GM18505 (cell line): ENCODE measurements around the gene FAM20C.
"Not testable (repeated sequence)": the region's sequence is repeated elsewhere in the genome, so short reads cannot be mapped to it uniquely, and the experiment has no call there.

ENCODE experiments used
- ATAC-seq: cut with Tn5 transposase; IDR thresholded peaks from one replicate; pipeline ENCODE4 v1.9.1; 2021; ENCODE audit not compliant: unreplicated experiment
- POLR2A ChIP-seq: IDR thresholded peaks from 4 replicates; pipeline ENCODE4 v1.6.1; 2011; ENCODE audit warnings: borderline replicate concordance; ENCODE audit not compliant: insufficient read depth, insufficient read length; ENCODE audit errors: extremely low read depth

FAM20C gene

DNA sequence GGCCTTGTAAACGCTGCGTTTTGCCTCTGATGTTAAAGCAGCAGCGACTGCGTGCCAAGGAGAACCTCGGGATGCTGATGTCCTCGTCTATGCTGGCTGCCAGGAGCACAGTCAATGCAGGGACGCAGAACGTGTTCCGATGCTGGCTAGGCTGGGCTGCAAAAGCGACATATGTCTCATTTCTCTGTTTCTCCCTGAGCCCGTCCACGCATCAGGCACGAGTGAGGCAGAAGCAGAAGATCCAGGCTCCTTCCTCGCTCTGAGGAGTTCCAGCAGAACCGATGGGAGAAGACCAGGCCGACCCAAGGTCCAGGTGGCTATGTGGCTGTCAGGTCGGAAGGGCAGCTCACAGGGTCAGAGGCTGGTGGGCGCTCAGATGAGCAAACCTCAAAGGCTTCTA, 93.9 kb downstream of the FAM20C start:
- no peak for TF ChIP-seq POLR2A
- ATAC-seq = no peak

DNA sequence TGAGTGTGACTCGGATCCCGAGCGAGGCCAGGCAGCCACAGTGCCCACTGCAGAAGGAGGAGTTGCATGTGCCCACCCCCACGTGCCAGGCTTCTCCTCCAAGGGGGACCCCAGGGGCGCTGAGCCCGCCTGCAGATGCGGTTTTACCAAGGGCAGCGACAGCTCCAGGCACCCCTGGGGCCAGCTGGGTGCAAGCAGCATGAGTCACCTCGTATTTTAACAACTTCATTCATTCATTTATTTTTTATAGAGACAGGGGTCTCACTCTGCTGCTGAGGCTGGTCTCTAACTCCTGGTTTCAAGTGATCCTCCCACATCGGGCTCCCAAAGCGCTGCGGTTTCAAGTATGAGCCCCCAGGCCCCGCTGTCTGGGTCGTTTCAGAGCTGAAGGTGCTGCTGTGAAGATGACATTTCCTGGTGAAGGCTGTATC, 96.3 kb downstream of the FAM20C start:
- no peak for TF ChIP-seq POLR2A
- ATAC-seq = no peak

DNA sequence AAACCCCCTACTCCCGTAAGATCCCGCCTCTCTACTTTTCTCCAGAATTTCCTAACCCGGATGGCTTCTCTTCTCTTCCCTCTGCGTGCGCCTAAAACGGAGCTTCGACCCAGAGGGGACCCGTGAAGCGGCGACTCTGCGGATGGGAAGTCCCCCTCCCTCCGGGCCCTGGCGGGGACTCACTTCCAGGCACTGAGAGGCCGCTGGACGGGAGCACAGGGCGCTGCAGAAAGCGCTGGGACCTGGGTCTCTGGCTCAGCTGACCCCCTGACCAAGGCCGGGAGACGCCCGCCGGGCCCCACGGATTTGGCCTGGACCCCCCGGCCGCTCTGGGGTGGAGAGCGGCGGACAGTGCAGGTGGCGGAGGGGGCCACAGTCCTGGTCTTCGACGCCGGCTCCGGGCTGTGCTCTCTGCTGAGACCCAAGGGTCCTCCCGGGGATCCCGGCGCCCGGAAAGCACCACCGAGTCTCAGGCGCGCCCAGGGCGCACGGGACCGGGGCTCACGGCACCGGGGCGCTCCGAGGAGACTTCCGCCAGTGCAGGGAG, 96.9 kb downstream of the FAM20C start:
- no peak for TF ChIP-seq POLR2A
- ATAC-seq = no peak

DNA sequence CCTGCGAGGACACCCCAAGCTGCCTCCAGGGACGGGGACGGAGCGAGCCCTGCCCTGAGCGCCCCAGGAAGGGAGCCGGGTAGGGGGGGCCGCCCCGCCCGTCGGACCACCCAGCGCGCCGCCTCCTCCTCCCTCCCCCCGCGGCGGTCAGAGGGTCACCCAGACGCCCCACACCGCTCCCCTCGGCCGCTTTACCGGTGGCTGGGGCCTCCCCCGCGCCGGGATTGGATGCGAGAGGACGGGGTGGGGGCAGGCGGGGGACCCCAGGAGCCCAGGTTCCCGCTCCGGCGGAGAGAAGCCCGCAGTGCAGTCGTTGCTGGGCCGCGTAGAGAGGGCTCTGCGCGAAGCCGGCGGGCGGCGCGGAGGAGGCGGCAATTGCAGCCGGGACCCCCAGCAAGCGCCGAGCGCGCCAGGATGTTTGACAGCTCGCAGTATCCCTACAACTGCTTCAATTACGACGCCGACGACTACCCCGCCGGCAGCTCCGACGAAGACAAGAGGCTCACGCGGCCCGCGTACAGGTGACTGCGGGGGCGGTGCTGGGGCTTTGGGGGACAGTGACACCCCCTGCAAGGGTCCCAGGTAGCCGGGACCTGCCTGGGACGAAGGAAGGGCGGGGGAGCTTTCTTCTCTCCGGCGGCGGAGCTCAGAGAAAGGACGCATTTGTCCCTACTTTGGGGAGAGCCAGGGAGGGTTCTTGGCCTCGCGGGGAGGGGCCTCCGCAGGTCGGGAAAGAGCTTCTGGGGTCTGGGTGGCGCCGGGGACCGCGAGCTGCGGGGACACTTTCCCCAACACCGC, 97.6 kb downstream of the FAM20C start, which contains the start of gene FOXL3:
FOXL3 (plus strand) TSS at position 415 of the 798 bp plus-strand sequence; CDS start at position 415, 0 bp downstream.
- no peak for ATAC-seq
- no peak for TF ChIP-seq POLR2A

DNA sequence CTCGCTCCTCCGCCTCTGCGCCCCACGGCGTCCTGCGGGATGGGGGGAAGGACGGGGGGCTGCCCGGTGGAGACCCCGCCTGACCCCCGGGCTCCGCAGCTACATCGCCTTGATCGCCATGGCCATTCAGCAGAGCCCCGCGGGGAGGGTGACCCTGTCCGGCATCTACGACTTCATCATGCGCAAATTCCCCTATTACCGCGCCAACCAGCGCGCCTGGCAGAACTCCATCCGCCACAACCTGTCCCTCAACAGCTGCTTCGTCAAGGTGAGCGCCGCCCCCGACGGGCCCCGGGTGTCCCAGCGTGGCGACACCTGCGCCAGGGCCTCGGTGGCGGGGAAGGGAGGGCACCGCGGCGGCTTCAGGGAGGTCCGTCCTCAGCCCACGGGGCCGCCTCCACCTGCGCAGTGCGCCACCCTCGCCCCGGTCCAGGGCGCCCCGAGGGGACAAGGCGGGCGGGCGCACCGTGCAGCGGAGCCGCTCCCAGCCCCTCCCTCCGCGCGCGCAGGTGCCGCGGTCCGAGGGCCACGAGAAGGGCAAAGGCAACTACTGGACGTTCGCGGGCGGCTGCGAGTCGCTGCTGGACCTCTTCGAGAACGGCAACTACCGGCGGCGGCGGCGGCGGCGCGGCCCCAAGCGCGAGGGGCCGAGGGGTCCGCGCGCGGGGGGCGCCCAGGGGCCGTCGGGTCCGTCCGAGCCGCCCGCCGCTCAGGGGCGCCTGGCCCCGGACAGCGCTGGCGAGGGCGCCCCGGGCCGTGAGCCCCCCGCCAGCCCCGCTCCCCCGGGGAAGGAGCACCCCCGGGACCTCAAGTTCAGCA, 98.4 kb downstream of the FAM20C start:
- no peak for TF ChIP-seq POLR2A
- no peak for ATAC-seq

DNA sequence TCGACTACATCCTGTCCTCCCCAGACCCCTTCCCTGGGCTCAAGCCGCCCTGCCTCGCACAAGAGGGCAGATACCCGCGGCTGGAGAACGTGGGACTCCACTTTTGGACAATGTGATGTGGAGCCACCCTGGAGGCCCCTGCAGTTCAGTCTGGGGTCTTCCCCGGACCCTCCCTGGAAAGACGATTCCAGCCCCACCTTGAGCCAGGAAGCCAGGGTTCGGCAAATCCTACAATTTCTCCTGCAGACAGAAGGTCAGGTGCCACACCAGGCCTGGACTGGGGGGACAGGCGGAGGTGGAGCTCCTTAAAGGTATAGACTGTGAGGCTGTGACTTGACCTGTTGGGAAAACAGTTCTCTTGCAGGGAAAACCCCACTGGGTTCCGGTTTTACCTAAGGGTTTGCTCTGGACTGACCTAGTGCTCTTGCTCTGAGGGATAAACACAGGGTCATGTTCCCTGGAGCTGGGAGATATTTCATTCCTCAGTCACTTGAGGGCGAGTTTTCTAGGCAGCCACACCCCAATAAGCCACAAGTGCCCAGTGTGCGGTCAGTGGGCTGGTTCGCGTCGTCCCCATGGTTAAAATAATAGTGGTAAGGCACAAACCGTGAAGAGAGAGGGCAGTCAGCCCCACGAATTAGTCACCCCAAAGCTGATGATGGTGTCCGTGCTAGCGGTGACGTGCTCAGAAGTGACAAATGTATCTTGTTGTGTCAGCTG, 99.2 kb downstream of the FAM20C start:
- no peak for TF ChIP-seq POLR2A

DNA sequence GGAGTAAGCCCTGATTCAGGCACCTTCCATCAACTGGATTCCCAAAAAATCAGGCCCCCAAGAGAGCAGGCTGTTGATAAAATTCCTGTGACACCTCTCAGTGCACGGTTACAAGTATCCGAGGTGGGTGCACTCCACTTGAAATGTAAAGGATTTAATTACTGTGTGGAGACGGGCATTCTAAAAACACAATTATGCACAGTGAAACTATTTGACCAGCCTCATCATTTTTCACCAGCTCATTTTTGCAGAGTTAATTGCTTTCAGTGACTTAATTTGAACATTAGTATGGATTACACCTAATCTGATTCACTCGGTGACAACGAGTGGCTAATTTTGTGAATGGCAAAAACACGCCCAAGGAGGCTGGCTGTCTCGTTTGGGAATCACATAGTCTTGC, 99.9 kb downstream of the FAM20C start:
- no peak for TF ChIP-seq POLR2A
- ATAC-seq = no peak

More for the DNA sequence above, 99.2 kb downstream of the FAM20C start:
- ATAC-seq = no peak

DNA sequence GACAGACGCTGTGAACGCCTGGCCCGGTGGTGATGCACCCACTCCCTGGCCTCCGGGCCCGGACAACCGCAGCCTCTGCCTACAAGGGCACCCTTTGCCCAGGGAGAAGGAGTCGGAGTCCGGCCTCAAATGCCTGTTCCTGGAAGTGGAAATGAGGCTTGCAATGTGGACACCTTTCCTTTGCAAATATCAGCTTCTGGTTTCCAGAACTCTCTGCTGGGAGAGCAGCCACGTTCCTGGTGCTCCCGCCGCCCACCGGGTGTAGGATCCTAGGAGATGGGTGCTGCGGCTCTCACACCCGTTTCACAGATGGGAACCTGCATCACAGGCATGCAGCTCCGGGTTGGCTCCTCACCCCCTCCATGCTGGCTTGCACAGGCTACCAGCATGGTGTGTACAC, 100.5 kb downstream of the FAM20C start:
- no peak for ATAC-seq
- no peak for TF ChIP-seq POLR2A

DNA sequence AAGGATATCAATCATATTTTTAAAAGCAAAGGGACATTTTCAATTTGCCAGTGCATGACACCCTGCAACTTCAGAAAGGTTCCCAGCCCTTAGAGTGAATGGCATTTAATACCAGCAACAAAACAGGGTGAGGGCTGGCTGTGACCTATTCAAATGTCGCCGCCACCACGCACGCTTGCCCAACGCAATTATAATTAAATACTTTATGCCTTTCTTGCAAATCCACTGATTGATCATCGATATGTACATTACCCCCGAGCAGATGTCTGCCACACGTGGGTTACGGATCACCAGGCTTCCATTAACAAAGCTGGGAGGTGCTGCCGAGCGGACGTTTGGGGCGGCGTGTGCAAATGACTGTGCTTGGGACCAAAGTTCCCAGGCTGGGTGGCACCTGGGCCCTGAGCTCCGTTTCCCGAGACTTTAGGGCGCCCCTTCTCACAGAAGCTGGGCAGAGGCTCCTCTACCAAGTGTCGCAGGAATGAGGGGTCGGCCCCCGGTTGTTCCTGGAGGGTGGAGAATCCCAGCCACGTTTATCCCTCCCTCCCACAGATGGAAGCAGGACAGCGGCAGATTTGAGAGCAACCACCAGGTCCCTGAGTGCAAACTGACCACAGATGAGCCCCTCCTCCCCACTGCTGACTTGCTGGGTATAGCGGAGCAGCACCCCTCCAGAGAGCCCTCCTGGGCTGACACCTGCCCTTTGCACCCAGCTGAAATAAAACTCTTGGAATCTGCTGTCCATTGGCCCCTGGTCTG, 101.5 kb downstream of the FAM20C start:
- no peak for ATAC-seq
- TF ChIP-seq POLR2A = no peak

DNA sequence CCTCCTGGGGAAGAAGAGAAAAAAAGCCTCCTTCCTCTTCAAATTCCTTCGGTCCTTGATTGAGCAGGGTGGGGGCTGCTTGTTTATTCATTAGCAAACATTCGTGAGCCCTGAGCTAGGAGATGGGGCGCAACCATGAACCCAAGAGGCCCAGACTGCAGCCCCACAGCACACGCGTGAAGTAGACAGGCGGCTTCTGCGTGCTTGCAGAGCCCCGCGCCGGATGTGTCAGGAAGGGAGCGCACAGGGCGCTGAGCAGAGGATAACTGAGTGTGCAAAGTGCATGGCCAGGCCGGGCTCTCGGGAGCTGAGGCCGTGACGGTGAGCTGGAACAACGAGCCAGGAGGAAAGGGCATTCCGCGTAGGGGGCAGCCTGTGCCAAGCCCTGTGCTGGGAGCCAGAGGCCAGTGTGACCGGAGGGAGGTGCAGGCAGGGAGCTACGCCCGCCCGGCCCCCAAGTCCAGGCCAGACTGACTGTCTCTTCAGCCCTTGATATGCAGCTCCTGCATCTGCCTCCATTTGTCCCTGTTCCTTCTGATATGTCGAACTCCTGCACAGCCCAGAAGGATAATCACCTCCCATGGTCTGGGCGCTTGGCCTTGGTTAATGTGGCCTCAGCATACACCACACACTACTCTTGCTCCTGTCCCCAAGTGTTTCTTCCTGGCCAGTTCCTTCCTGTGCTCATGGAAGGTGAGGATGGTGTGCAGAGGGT, 102.2 kb downstream of the FAM20C start:
- no peak for ATAC-seq
- TF ChIP-seq POLR2A = no peak

DNA sequence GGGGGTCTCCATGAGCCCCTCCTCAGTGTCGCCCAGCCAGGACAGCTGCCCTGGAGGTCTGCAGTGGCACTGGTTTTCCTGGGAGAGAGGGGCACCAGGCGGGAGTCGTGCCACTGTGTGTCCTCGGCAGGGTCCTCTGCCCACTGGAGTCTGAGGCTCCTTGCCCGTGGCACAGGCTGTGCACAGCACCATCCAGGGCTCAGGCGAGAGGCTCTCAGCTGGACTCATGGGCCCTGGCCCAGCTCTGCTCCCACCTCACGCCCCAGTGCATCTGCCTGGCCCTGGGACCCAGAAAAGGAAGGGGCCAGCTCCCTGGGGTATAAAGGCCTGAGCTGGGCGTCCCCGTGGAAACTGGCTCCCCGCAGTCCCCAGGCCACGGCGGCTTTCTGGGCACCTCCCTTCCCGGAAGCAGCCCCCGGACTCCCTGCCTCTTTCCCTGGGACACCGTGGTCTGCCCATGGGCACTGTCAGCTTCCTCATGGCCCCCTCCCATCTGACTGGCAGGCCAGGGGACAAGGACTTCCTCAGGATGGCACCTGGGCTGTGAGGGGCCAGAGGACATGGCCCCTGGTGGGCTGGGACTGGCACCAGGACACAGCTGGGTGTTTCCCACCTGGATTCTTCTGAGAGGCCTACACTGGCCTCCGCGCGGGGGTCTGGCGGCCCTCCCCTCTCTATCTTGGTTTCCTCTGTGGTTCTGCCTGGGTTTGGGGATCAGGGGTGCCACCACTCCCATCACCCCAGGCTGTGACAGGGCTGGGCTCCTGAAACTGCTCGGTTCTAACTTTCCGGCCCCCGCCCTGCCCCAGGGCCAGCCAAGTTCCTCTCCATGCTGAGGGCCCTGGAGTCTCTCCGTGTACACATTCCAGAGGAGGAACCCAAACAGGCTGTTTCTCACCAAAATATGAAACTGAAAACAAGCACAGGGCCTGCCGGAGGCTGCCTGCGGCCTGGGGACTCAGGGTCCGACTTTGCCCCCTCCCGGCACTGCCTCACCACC, 103.1 kb downstream of the FAM20C start:
- no peak for TF ChIP-seq POLR2A
- no peak for ATAC-seq

DNA sequence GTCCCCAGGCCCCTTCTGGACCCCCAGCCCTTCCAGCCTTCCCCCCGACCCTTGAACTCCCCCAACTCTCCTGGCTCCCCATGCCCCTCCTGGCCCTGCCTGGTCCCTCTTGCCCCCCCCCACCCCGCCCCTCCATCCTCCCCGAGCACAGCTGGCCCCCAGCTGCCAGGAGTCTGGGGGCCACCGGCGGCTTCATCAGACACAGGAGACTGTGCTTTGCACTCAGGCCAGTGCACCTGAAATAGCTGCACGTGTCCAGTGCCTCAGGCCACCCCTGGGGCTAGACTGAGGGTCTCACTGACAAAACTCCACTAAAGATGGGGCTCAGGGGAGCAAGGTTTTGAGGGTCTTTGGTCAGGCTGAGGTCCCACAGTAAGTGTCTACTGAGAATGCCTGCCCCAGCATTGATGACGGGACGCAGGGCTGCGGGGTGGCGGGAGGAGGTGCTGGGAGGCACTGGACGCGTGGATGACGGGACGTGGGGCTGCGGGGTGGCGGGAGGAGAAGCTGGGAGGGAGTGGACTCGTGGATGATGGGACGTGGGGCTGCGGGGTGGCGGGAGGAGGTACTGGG, 104.1 kb downstream of the FAM20C start:
- no peak for TF ChIP-seq POLR2A

DNA sequence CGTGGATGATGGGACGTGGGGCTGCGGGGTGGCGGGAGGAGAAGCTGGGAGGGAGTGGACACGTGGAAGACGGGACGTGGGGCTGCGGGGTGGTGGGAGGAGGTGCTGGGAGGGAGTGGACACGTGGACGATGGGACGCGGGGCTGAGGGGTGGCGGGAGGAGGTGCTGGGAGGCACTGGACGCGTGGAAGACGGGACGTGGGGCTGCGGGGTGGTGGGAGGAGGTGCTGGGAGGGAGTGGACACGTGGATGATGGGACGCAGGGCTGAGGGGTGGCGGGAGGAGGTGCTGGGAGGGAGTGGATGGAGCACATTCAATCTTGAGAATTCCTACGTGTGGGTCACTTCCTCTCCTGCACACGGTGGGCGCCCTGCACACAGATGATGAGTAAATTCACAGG, 104.8 kb downstream of the FAM20C start:
- ATAC-seq = not testable (repeated sequence)

More for the DNA sequence above, 104.1 kb downstream of the FAM20C start:
- no peak for ATAC-seq
